HG02943 (cell line): ENCODE measurements around the gene TFB2M.

Experiments
- ATAC-seq: cut with Tn5 transposase; IDR thresholded peaks from one replicate; pipeline ENCODE4 v1.9.1; 2021; ENCODE audit warnings: mild to moderate bottlenecking, low read depth, moderate library complexity; ENCODE audit not compliant: unreplicated experiment

Gene TFB2M

DNA sequence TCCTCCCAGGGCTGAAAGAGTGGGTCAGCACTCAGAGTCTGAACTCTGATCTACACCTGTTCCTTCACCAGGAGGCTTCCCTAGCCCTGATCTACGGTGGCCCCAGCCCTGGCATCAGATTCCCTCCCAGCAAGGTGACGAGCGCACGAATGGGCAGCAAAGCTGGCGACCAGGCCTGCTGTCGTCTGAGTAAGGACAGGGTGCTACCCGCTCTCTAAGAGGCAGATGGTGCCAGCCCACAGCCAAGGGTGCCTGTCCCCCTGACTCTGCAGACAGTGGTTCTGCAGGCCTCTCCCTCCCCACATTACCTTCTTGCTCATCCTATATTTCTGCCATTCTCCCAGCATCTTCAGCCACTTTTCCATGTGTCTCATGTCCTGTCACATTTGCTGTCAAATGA lies 48.7 kb downstream of the TFB2M start:
- no peak for ATAC-seq

GRCh38 chr1:246516126-246516525 lies 49.9 kb downstream of the TFB2M start:
- no peak for ATAC-seq

DNA sequence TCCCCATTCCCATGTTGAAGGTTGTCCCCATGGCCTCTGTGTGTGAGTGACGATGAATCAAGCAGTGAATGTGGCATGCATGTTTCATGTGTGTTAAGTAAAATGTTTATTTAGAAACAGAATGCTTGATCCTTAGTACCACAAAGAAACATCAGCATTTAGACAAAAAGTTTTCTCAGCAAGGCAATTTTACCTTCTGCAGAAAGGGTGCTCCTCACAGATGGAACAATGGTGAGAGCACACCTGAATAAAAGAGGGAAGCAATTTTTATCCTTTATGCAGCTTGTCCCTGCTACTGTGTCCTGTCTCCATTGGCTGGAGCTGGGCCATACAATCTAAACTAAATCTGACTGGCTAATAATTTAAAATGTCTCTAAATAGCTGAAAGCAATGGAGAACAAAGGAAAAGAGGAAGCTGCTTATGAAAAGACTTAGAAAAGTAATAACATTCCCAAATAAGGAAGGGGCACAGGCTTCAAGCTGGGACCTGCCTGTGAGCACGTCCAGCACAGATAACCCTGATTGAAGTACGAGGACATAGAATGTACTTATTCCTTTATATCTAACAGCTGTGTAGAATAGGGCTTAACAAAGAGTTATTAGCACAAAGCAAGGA lies 50.6 kb downstream of the TFB2M start:
- no peak for ATAC-seq

GRCh38 chr1:246513619-246514343 lies 52.3 kb downstream of the TFB2M start:
- ATAC-seq: no peak

GRCh38 chr1:246513041-246513440 lies 53.0 kb downstream of the TFB2M start:
- no peak for ATAC-seq

- ATAC-seq: no peak
Observed at GRCh38 chr1:246512635-246513034, 53.4 kb downstream of the TFB2M start.

DNA sequence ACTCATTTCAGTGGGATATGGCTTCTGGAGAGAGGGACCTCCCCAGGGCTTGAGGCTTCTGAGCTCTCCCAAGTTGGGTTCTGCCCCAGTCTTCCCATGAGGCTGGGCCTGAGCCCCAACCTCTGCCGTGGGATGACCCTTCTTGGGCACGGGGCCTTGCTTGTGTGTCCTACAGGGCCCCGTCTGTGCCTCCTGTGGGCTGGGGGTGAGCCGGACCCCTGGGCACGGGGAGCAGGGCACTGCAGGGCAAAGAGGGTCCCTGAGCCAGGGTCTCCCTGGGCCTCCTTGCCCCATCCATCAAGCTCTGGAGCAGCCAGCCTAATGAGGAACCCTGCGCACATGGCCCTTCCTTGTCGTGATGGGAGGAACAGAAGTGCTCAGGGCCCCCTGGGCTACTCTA lies 53.8 kb downstream of the TFB2M start:
- no peak for ATAC-seq

DNA sequence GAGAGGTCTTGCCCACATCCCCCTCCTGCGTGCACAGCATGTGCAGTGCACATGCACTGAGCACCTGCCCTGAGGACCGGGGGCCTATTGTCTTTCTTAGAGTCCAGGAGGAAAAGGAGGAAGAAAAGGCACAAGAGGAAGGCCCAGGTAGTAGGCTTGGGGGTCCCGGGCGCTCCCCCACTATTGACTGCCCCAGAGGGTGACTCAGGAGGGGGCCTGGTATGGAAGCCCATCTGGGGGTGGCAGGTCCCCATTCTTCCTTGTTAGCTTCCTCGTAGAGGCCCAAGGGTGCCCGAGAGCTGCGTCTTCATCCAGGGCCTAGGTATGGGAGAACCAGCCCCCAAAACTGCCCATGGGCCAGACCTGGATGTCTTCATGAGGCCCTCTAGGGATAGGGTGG lies 54.9 kb downstream of the TFB2M start:
- ATAC-seq: no peak

GRCh38 chr1:246510147-246511030 lies 55.7 kb downstream of the TFB2M start:
- no peak for ATAC-seq

DNA sequence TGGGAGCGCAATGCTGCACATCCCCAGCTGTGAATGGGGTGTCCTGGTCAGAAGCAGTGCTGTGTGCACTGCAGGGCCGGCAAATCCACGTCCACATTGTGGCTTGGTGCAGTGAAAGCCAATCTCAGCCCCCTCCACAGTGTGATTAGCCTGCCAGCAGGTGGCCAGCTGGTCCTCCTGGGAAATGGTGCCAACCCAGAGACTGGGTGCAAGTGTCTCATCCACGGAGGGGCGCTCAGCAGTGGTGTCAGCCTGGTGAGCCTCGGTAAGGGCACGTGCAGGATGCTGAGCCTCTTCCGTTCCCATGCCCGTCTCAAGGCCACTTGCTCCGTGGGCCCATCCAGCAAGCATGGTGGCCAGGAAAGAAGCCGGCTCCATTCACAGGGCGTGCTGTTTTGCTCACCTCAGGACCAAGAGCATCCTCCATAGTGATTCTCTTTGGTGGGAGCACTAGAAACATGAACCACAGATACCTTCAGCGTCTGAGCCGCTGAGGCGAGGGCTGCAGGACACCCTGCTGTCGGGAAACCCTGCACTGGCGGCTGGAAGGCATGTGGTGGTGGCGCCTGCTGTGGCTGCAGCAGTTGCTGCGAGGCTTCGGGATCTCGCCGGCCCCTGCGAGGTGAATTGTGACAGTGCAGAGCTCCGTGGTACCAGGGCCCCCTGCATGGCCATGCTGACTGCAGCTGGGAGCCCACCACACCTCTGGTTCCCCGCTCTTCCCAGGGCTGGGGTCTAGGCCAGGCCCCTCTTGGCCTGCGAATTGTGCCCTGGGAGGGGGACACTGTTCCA lies 57.0 kb downstream of the TFB2M start:
- ATAC-seq: no peak

GRCh38 chr1:246506674-246507481 lies 59.2 kb downstream of the TFB2M start, which contains the start of gene SMYD3:
SMYD3 (minus strand) TSS chr1:246507279.
- peak; percentile 90 for ATAC-seq

- peak; percentile 11 for ATAC-seq
Observed at GRCh38 chr1:246506367-246506673, 59.7 kb downstream of the TFB2M start.

DNA sequence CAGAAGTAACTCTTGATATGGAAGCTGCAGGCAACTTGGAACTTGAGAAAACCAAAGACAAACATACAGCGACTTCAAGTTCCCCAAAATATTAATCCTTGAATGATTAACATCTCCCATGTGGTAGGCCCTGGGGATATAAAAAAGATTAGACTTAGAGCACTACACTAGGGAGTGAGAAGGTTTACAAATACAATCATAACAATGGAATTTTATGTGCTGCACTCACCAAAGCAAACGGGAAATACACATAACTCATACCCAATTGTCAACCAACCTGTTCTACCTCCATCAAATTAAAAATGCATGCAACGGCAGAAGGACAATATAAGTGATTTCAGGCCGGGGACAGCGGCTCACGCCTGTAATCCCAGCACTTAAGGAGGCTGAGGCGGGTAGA lies 62.7 kb downstream of the TFB2M start:
- ATAC-seq: no peak

- ATAC-seq: peak; percentile 53
Observed at GRCh38 chr1:246497331-246497915, 68.6 kb downstream of the TFB2M start.

DNA sequence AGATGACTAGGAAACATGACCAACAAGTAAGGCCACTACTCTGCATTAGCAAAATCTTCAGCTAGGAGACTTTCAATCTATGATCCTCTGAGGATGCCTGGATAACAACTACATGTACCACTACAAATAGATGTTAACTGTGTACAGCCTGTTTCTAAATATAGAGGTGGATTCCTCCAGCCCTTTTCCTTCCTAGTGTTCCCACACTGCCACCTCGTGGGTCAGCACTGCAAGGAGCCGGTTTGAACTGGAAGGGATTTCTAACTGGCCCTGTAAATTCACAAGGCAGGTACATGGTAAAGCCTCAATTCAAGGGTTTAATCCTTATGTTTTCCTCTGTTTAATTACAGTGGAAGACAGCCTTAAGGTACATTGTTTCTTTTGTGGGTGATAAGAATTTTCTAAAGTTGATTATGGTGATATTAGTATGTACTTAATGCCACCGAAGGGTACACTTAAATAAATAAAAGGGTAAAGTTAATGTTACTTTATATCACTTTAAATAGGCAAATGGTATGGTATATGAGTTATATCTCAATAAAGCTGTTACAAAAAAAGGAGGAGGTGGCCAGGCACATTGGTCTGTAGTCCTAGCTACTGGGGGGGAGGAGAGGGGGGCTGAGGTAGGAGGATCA lies 73.3 kb downstream of the TFB2M start:
- ATAC-seq: no peak

DNA sequence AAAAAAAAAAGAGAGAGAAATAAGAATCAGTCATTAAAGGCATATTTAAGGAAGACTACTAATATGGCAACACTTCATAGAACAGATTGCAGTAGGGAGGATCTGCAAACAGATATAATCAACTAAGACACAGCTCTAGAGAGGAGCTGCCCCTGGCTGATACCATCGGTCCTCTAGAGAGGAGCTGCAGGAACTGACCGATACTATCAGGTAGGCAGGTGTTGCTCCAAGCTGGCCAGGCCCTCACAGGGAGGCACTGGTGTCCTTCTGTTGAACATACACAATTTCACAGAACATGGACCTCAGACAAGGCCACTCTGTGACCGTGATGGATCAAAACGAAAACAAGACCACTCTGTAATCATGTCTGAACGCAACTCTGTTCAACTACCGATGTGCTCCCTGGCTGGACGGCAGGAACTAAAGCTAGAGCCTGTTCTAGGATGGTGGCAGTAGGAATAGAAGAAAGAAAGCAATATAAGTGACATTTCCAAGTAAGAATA lies 74.5 kb downstream of the TFB2M start:
- ATAC-seq: no peak
